ENCODE data around the gene ZCCHC3. TPM values are rescaled to one million over a fixed set of nuclear protein-coding genes. Genes with fewer than 3 reads are reported as not detected.

Gene ZCCHC3
- total RNA-seq, 1 donor from 2014 or later = 40.5 TPM

- no peak for DNase-seq (ENCODE audit: extremely low spot score, unreplicated experiment)
- no peaks in the 10 kb centered on the region for H3K4me1 Mint-ChIP-seq (ENCODE audit: unreplicated experiment)
- no peak overlapping the region for H3K27ac Mint-ChIP-seq
- H3K36me3 Mint-ChIP-seq = peaks cover 7% of the 10 kb centered on the region
- no peaks in the 10 kb centered on the region for H3K27me3 Mint-ChIP-seq
- no peaks in the 10 kb centered on the region for H3K9me3 Mint-ChIP-seq
- no peak for TF ChIP-seq CTCF (conservative IDR thresholded peaks at IDR 0.05)
- no peak overlapping the region for H3K4me3 Mint-ChIP-seq
Measured at GRCh38 chr20:316316-317068, 19.1 kb downstream of the ZCCHC3 start.

- Mint-ChIP-seq H3K9me3 (no peaks in the 10 kb centered on the region), H3K4me3 (peak overlapping the region; percentile 97), H3K36me3 (peaks cover 12% of the 10 kb centered on the region), H3K4me1 (ENCODE audit: unreplicated experiment) (peaks cover 22% of the 10 kb centered on the region), H3K27ac (peak overlapping the region; percentile 97), H3K27me3 (peaks cover 2% of the 10 kb centered on the region)
- peak; percentile 65 for TF ChIP-seq CTCF (conservative IDR thresholded peaks at IDR 0.05)
- DNase-seq (ENCODE audit: extremely low spot score, unreplicated experiment) = peak; percentile 94
Measured at GRCh38 chr20:324177-325044, 27.0 kb downstream of the ZCCHC3 start.

GRCh38 chr20:325045-325888 is 27.9 kb downstream of the ZCCHC3 start, which contains the start of gene SOX12:
Gene SOX12, plus strand, starts transcription at chr20:325552. Its CDS starts 373 bp downstream, at chr20:325925.
- Mint-ChIP-seq H3K4me1 (ENCODE audit: unreplicated experiment) (peaks cover 26% of the 10 kb centered on the region), H3K27me3 (peaks cover 2% of the 10 kb centered on the region), H3K27ac (peak within 1 kb of the TSS; percentile 97), H3K9me3 (no peaks in the 10 kb centered on the region), H3K4me3 (peak within 1 kb of the TSS; percentile 97), H3K36me3 (peaks cover 11% of the 10 kb centered on the region)
- DNase-seq (ENCODE audit: extremely low spot score, unreplicated experiment) = peak; percentile 100
- TF ChIP-seq CTCF (conservative IDR thresholded peaks at IDR 0.05) = no peak

- peak overlapping the region; percentile 69 for H3K27ac Mint-ChIP-seq
- DNase-seq (ENCODE audit: extremely low spot score, unreplicated experiment) = peak; percentile 79
- no peaks in the 10 kb centered on the region for H3K9me3 Mint-ChIP-seq
- H3K27me3 Mint-ChIP-seq = peaks cover 2% of the 10 kb centered on the region
- H3K4me1 Mint-ChIP-seq (ENCODE audit: unreplicated experiment) = peaks cover 31% of the 10 kb centered on the region
- peak overlapping the region; percentile 90 for H3K4me3 Mint-ChIP-seq
- TF ChIP-seq CTCF (conservative IDR thresholded peaks at IDR 0.05) = no peak
- peaks cover 7% of the 10 kb centered on the region for H3K36me3 Mint-ChIP-seq
Measured at GRCh38 chr20:325889-326644, 28.7 kb downstream of the ZCCHC3 start.
